HCT116 (cell line): ENCODE measurements around the gene GPRIN2.
"Not testable (repeated sequence)": the region's sequence is repeated elsewhere in the genome, so short reads cannot be mapped to it uniquely, and the experiment has no call there.

Experiments used
- POLR2AphosphoS5 ChIP-seq: IDR thresholded peaks from 2 replicates; pipeline ENCODE4 v1.6.1; 2011; ENCODE audit warnings: mild to moderate bottlenecking, low read depth, low read length, moderate library complexity
- RAD21 ChIP-seq: IDR thresholded peaks from 2 replicates; pipeline ENCODE4 v1.6.1; 2012; ENCODE audit warnings: low read depth, mild to moderate bottlenecking
- REST ChIP-seq: IDR thresholded peaks from 2 replicates; pipeline ENCODE4 v1.6.1; 2012; ENCODE audit warnings: low read depth
- YY1 ChIP-seq: IDR thresholded peaks from 2 replicates; pipeline ENCODE4 v1.6.1; 2011; ENCODE audit warnings: low read length, low read depth, moderate library complexity, mild to moderate bottlenecking; ENCODE audit not compliant: insufficient replicate concordance; ENCODE audit errors: extremely low read depth
- TF ChIP-seq, protein P1 (sequence below), 3 experiments: fragments of 200-600 bp in 1 of 3; sonication (generic) in 1 of 3; IDR thresholded peaks in 2 of 3; conservative IDR thresholded peaks in 1 of 3; 2 replicates each; pipeline ENCODE4 v1.5.1; 2012 to 2017; ENCODE audit warnings: low read depth in 2 of 3, low read length in 2 of 3, antibody characterized with exemption in 1 of 3, borderline replicate concordance in 1 of 3, control low read depth in 1 of 3, mild to moderate bottlenecking in 1 of 3, mixed read lengths in 1 of 3, mixed run types in 1 of 3, moderate library complexity in 1 of 3; ENCODE audit not compliant: insufficient read depth in 1 of 3
- TF ChIP-seq, protein P2 (sequence below): IDR thresholded peaks from 2 replicates; pipeline ENCODE4 v1.6.1; 2012

GRCh38 chr10:46532256-46532655, 24.2 kb downstream of the GPRIN2 start:
- TF ChIP-seq, protein P1, sequence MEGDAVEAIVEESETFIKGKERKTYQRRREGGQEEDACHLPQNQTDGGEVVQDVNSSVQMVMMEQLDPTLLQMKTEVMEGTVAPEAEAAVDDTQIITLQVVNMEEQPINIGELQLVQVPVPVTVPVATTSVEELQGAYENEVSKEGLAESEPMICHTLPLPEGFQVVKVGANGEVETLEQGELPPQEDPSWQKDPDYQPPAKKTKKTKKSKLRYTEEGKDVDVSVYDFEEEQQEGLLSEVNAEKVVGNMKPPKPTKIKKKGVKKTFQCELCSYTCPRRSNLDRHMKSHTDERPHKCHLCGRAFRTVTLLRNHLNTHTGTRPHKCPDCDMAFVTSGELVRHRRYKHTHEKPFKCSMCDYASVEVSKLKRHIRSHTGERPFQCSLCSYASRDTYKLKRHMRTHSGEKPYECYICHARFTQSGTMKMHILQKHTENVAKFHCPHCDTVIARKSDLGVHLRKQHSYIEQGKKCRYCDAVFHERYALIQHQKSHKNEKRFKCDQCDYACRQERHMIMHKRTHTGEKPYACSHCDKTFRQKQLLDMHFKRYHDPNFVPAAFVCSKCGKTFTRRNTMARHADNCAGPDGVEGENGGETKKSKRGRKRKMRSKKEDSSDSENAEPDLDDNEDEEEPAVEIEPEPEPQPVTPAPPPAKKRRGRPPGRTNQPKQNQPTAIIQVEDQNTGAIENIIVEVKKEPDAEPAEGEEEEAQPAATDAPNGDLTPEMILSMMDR (IDR thresholded peaks at IDR 0.05 in 2 of 3, conservative IDR thresholded peaks at IDR 0.05 in 1 of 3; ENCODE audit: borderline replicate concordance in 1 of 3, insufficient read depth in 1 of 3, low read depth in 2 of 3, low read length in 2 of 3) = not testable (repeated sequence)
- TF ChIP-seq RAD21, REST, POLR2AphosphoS5, YY1: not testable (repeated sequence)
- TF ChIP-seq, protein P2, sequence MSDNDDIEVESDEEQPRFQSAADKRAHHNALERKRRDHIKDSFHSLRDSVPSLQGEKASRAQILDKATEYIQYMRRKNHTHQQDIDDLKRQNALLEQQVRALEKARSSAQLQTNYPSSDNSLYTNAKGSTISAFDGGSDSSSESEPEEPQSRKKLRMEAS = not testable (repeated sequence)
